HG03025 (cell line): ENCODE results near the gene CCNYL1.
A peak's percentile ranks its signal among the peaks of the same experiment; 100 is the strongest.

Source experiments
- ATAC-seq: cut with Tn5 transposase; IDR thresholded peaks from one replicate; pipeline ENCODE4 v1.9.1; 2021; ENCODE audit warnings: mild to moderate bottlenecking, moderate library complexity; ENCODE audit not compliant: unreplicated experiment, low FRiP score

CCNYL1 gene

GRCh38 chr2:207763303-207763917 lies 52.0 kb downstream of the CCNYL1 start:
- no peak for ATAC-seq

- ATAC-seq = no peak
Measured at GRCh38 chr2:207764096-207764630, 52.7 kb downstream of the CCNYL1 start.

GRCh38 chr2:207765547-207765946 lies 54.1 kb downstream of the CCNYL1 start:
- ATAC-seq = no peak

GRCh38 chr2:207766041-207766551 lies 54.7 kb downstream of the CCNYL1 start:
- ATAC-seq = no peak

- ATAC-seq = no peak
Measured at GRCh38 chr2:207766697-207767460, 55.4 kb downstream of the CCNYL1 start.

- no peak for ATAC-seq
Measured at GRCh38 chr2:207767461-207768167, 56.2 kb downstream of the CCNYL1 start.

- no peak for ATAC-seq
Measured at GRCh38 chr2:207768168-207768865, 56.9 kb downstream of the CCNYL1 start.

GRCh38 chr2:207768866-207769596 lies 57.6 kb downstream of the CCNYL1 start:
- ATAC-seq = peak; percentile 18

GRCh38 chr2:207770602-207771404 lies 59.4 kb downstream of the CCNYL1 start:
- ATAC-seq = no peak

- no peak for ATAC-seq
Measured at GRCh38 chr2:207771421-207771820, 60.0 kb downstream of the CCNYL1 start.

- ATAC-seq = no peak
Measured at GRCh38 chr2:207772081-207772843, 60.8 kb downstream of the CCNYL1 start.

- ATAC-seq = no peak
Measured at GRCh38 chr2:207772844-207773205, 61.4 kb downstream of the CCNYL1 start.

GRCh38 chr2:207775473-207775872 lies 64.0 kb downstream of the CCNYL1 start:
- ATAC-seq = no peak

GRCh38 chr2:207777124-207777523 lies 65.7 kb downstream of the CCNYL1 start:
- ATAC-seq = no peak

GRCh38 chr2:207778298-207778882 lies 67.0 kb downstream of the CCNYL1 start:
- no peak for ATAC-seq

- ATAC-seq = no peak
Measured at GRCh38 chr2:207779523-207779922, 68.1 kb downstream of the CCNYL1 start.

- ATAC-seq = no peak
Measured at GRCh38 chr2:207782238-207783030, 71.0 kb downstream of the CCNYL1 start.
